Heart left ventricle (tissue), 16 donors: ENCODE measurements around the gene SCAMP4. TPM values are rescaled to one million over a fixed set of nuclear protein-coding genes. Genes with fewer than 3 reads are reported as not detected.

Experiments
- ATAC-seq, 4 donors: fragments of 200-7000 bp; cut with Tn5 transposase; one replicate each; pipeline ENCODE4 v1.9.1; 2020 to 2022; ENCODE audit warnings: moderate library complexity in 4 of 4, mild to moderate bottlenecking in 3 of 4, moderate number of reproducible peaks in 1 of 4
- DNase-seq, 5 donors: peaks; one replicate each; pipeline ENCODE4 v3.0.0-alpha.2; 2020
- H3K27ac ChIP-seq, 12 donors: fragments of 200-600 bp; sonication (generic) in 4 of 12; one replicate each; pipeline versions ENCODE4 v1.5.0 to v1.8.0; 2016 to 2022; ENCODE audit warnings: mild to moderate bottlenecking in 2 of 12
- H3K27me3 ChIP-seq, 9 donors: fragments of 200-600 bp; sonication (generic) in 2 of 9; one replicate each; pipeline versions ENCODE4 v1.5.1 to v1.8.0; 2016 to 2022; ENCODE audit warnings: mild to moderate bottlenecking in 3 of 9
- H3K36me3 ChIP-seq, 9 donors: fragments of 200-600 bp; sonication (generic) in 2 of 9; one replicate each; pipeline versions ENCODE4 v1.5.0 to v1.8.0; 2018 to 2022; ENCODE audit warnings: mild to moderate bottlenecking in 2 of 9
- H3K4me1 ChIP-seq, 12 donors: fragments of 200-600 bp; sonication (generic) in 4 of 12; one replicate each; pipeline versions ENCODE4 v1.5.0 to v1.8.0; 2016 to 2022; ENCODE audit warnings: mild to moderate bottlenecking in 3 of 12
- H3K4me3 ChIP-seq, 12 donors: fragments of 200-600 bp; sonication (generic) in 4 of 12; one replicate each; pipeline versions ENCODE4 v1.5.0 to v1.8.0; 2017 to 2022; ENCODE audit warnings: mild to moderate bottlenecking in 9 of 12, moderate library complexity in 4 of 12
- H3K9me3 ChIP-seq, 12 donors: fragments of 200-600 bp; sonication (generic) in 4 of 12; one replicate each; pipeline versions ENCODE4 v1.5.0 to v1.8.0; 2016 to 2022; ENCODE audit warnings: mild to moderate bottlenecking in 1 of 12
- POLR2A ChIP-seq, 2 donors: fragments of 450-650 bp; IDR thresholded peaks; one replicate each; pipeline ENCODE4 v1.6.1; 2017; ENCODE audit warnings: antibody characterized with exemption in 2 of 2, mild to moderate bottlenecking in 2 of 2, moderate library complexity in 2 of 2
- WGBS, 4 donors: extraction: QIAGEN DNeasy Blood & Tissue Kit in 2 of 4; methylation state at CpG; one replicate each; pipeline versions ENCODE4 v1.1.5 to v1.1.7; 2013 to 2018; 5-methylcytosine and 5-hydroxymethylcytosine counted together
- intact Hi-C, 10 donors: fragments of 100-400 bp; cut with DNase I; formaldehyde crosslinking; loops; one replicate each; pipeline versions ENCODE4 v1.11.1 to v1.14.2; 2022
- polyA plus RNA-seq, 2 donors: library from polyadenylated mRNA; stranded (reverse); fragments of 200-250 nt; gene quantifications; one replicate each; pipeline ENCODE4 v1.2.3, GENCODE V29; 2013
- total RNA-seq, 9 donors: library from RNA; depleted of rRNA in 2 of 9; stranded (reverse); fragments of >200 nt in 2 of 9; fragmentation: NEBNext Ultra II Directional in 3 of 9; extraction: Animal tissue kit (Norgen Biotek cat#: 25700) in 3 of 9; gene quantifications; one replicate each; pipeline versions ENCODE4 v1.1.0 to v1.2.4, GENCODE V29; 2016 to 2023
- TF ChIP-seq, protein P1 (sequence below), 12 donors: fragments of 200-600 bp; sonication (generic) in 4 of 12; IDR thresholded peaks; one replicate each; pipeline versions ENCODE4 v1.5.0 to v1.8.0; 2018 to 2022; ENCODE audit warnings: antibody characterized with exemption in 12 of 12, mild to moderate bottlenecking in 5 of 12
- donor health status: ischemic (EF 13 %, LVEDD 7.1; RV severe dilation, severe dysfunction).
- donor health status: healthy with polysubstance abuse.
- donor health status: DM: no; HTN: yes; CAD: no.
- donor health status: DM: no; HTN: no; CAD: no.
- donor health status: ischemic (EF 25% LVEDD 6.9; RV normal size, moderate dysfunction).
- donor health status: ischemic (EF 25% LVEDD 5.7; RV mildly dilated, moderate dysfunction).
- donor health status: healthy.
- donor health status: DM: yes; HTN: yes; CAD: no.
- donor health status: ischemic (EF 35%, LVEDD 5.7; RV mildly dilated, moderate dysfunction).
- donor health status: nonischemic (EF 11% LVEDD 7.7; RV severe dilation, severe dysfunction).
- donor health status: DM: yes; HTN: yes; CAD: no.
- donor health status: PGD.
- donor health status: ischemic (EF 29% LVEDD 5.4; RV normal size, mild dysfunction).
- donor health status: nonischemic (EF 23%, LVEDD 6.1; RV moderate dilation, normal function).

Gene SCAMP4
- total and polyA plus RNA-seq, 11 donors = 13.5 to 38.8 (median 19.1) TPM

DNA sequence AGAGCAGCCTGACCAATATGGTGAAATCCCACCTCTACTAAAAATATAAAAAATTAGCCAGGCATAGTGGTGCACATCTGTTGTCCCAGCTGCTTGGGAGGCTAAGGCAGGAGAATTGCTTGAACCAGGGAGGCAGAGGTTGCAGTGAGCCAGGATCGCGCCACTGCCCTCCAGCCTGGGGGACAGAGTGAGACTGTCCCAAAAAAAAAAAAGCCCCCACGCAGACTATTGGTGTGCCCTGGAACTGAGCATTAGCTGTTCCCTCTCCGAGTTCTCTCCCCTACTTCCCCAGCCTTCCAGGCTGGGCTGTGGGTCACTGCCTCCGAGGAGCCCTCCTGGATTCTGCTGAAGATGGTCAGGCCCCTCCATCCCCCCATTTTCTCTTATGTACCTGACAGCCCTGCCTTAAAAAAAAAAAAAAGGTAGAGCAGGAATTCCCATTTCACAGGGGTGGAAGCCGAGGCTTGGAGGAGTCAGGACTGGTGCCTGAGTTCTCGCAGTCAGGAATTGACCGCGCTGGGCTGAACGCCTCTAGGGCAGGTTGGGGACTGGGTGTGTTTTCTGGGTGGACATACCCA lies 1.9 kb downstream of the SCAMP4 start:
- H3K9me3 ChIP-seq = no peaks in the 10 kb centered on the region
- peaks cover 0 to 71% (median 10%) of the 10 kb centered on the region in 12 donors for H3K4me1 ChIP-seq
- no peak for DNase-seq
- H3K36me3 ChIP-seq = peaks cover 0 to 16% (median 0%) of the 10 kb centered on the region in 9 donors
- ATAC-seq = no peak
- H3K27ac ChIP-seq = no peak overlapping the region
- intact Hi-C loops = no loop called here
- 91 to 96% (median 93%) methylated on average over 10 of the region's 10 CpGs for WGBS, 4 donors
- TF ChIP-seq, protein P1, sequence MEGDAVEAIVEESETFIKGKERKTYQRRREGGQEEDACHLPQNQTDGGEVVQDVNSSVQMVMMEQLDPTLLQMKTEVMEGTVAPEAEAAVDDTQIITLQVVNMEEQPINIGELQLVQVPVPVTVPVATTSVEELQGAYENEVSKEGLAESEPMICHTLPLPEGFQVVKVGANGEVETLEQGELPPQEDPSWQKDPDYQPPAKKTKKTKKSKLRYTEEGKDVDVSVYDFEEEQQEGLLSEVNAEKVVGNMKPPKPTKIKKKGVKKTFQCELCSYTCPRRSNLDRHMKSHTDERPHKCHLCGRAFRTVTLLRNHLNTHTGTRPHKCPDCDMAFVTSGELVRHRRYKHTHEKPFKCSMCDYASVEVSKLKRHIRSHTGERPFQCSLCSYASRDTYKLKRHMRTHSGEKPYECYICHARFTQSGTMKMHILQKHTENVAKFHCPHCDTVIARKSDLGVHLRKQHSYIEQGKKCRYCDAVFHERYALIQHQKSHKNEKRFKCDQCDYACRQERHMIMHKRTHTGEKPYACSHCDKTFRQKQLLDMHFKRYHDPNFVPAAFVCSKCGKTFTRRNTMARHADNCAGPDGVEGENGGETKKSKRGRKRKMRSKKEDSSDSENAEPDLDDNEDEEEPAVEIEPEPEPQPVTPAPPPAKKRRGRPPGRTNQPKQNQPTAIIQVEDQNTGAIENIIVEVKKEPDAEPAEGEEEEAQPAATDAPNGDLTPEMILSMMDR (IDR thresholded peaks at IDR 0.05) = no peak
- no peak for TF ChIP-seq POLR2A (IDR thresholded peaks at IDR 0.05)
- H3K27me3 ChIP-seq = no peaks in the 10 kb centered on the region
- H3K4me3 ChIP-seq = no peak overlapping the region

GRCh38 chr19:1907563-1908363 lies 2.6 kb downstream of the SCAMP4 start:
- Histone ChIP-seq H3K4me1 (peaks cover 0 to 65% (median 10%) of the 10 kb centered on the region in 12 donors), H3K4me3 (no peak overlapping the region), H3K27ac (no peak overlapping the region), H3K9me3 (no peaks in the 10 kb centered on the region), H3K27me3 (no peaks in the 10 kb centered on the region), H3K36me3 (peaks cover 0 to 22% (median 3%) of the 10 kb centered on the region in 9 donors)
- ATAC-seq (no peak), DNase-seq (no peak)
- TF ChIP-seq, protein P1 (IDR thresholded peaks at IDR 0.05) = no peak
- no peak for TF ChIP-seq POLR2A (IDR thresholded peaks at IDR 0.05)
- intact Hi-C loops = no loop called here
- WGBS, 4 donors = 83 to 88% (median 85%) methylated on average over 28 to 43 of the region's 43 CpGs

DNA sequence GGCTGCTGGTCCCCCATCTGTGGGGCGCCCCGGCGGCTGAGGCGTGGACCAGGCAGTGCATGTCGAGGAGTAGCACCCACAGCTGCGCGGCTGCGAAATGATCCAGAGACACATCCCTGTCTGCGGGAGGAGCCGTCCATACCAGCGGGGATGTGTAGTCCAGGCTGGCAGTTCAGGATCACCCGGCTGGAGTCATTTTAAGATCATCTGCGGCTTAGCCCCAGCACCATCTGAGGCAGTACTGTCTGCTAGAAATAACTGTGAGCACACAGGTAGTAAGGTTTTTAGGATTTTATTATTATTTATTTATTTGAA lies 3.1 kb downstream of the SCAMP4 start:
- WGBS, 4 donors = 93 to 96% (median 93%) methylated on average over 13 of the region's 13 CpGs

DNA sequence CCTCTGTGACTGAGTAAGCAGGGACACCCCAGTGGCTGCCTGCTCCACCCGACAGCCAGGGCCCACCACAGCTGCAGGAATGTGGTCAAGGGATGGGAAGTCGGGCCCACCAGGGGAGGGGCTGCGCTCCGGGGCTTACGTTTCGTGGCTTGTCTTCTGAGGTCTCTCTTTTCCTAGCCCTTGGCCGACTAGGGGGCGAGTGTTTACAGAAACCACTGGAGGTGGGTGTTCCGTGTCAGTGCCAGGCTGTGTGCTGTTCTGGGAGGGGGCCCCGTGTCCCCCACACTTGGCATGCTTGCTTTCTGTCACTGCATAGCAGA lies 4.5 kb downstream of the SCAMP4 start:
- H3K4me3 ChIP-seq = peak overlapping the region in 1 of 12 donors; percentile 15
- 70 to 84% (median 78%) methylated on average over 4 to 10 of the region's 10 CpGs for WGBS, 4 donors
- H3K4me1 ChIP-seq = peaks cover 0 to 45% (median 9%) of the 10 kb centered on the region in 12 donors
- DNase-seq = no peak
- peak overlapping the region in 1 of 12 donors; percentile 60 for H3K27ac ChIP-seq
- TF ChIP-seq, protein P1 (IDR thresholded peaks at IDR 0.05) = no peak
- no peak for TF ChIP-seq POLR2A (IDR thresholded peaks at IDR 0.05)
- intact Hi-C loops = no loop called here
- no peak for ATAC-seq
- H3K27me3 ChIP-seq = no peaks in the 10 kb centered on the region
- H3K9me3 ChIP-seq = no peaks in the 10 kb centered on the region
- H3K36me3 ChIP-seq = peaks cover 0 to 39% (median 9%) of the 10 kb centered on the region in 9 donors

More for the DNA sequence above, 3.1 kb downstream of the SCAMP4 start:
- DNase-seq (no peak), ATAC-seq (no peak)
- TF ChIP-seq, protein P1 (IDR thresholded peaks at IDR 0.05) = no peak
- TF ChIP-seq POLR2A (IDR thresholded peaks at IDR 0.05) = no peak
- Histone ChIP-seq H3K27me3 (no peaks in the 10 kb centered on the region), H3K4me3 (no peak overlapping the region), H3K4me1 (peaks cover 0 to 59% (median 10%) of the 10 kb centered on the region in 12 donors), H3K27ac (no peak overlapping the region), H3K36me3 (peaks cover 0 to 27% (median 8%) of the 10 kb centered on the region in 9 donors), H3K9me3 (no peaks in the 10 kb centered on the region)
- intact Hi-C loops = no loop called here
